Right forelimb (tissue), 1 donor: ENCODE measurements around the gene ADORA2B.
"Not testable (repeated sequence)": the region's sequence is repeated elsewhere in the genome, so short reads cannot be mapped to it uniquely, and the experiment has no call there.

Experiments
- DNase-seq: peaks from one replicate; pipeline ENCODE4 v3.0.0-alpha.2; 2018

Gene ADORA2B

GRCh38 chr17:15926039-15926740 lies 18.7 kb upstream of the ADORA2B start:
- no peak for DNase-seq

GRCh38 chr17:15928286-15928785 lies 16.6 kb upstream of the ADORA2B start:
- no peak for DNase-seq

- DNase-seq = no peak
These were observed 15.0 kb upstream of the ADORA2B start for GRCh38 chr17:15929941-15930340.

- no peak for DNase-seq
These were observed 14.5 kb upstream of the ADORA2B start for GRCh38 chr17:15930426-15930825.

GRCh38 chr17:15931394-15931793 lies 13.5 kb upstream of the ADORA2B start:
- no peak for DNase-seq

GRCh38 chr17:15934866-15935265 lies 10.1 kb upstream of the ADORA2B start:
- no peak for DNase-seq

GRCh38 chr17:15935891-15936290 lies 9.0 kb upstream of the ADORA2B start:
- DNase-seq = no peak

GRCh38 chr17:15936481-15936880 lies 8.4 kb upstream of the ADORA2B start:
- DNase-seq = not testable (repeated sequence)

GRCh38 chr17:15941781-15942180 lies 3.1 kb upstream of the ADORA2B start:
- no peak for DNase-seq

- DNase-seq = no peak
These were observed 2.6 kb upstream of the ADORA2B start for GRCh38 chr17:15942207-15942833.

GRCh38 chr17:15943971-15944758 lies 765 bp upstream of the ADORA2B start:
- DNase-seq = no peak

GRCh38 chr17:15945527-15946191 lies 729 bp downstream of the ADORA2B start:
- DNase-seq = no peak

- no peak for DNase-seq
These were observed 1.7 kb downstream of the ADORA2B start for GRCh38 chr17:15946611-15947120.

GRCh38 chr17:15947271-15947670 lies 2.3 kb downstream of the ADORA2B start:
- no peak for DNase-seq

- DNase-seq = no peak
These were observed 3.2 kb downstream of the ADORA2B start for GRCh38 chr17:15947976-15948752.

GRCh38 chr17:15951368-15952047 lies 6.6 kb downstream of the ADORA2B start:
- DNase-seq = no peak

GRCh38 chr17:15952048-15952532 lies 7.2 kb downstream of the ADORA2B start:
- DNase-seq = no peak

- DNase-seq = no peak
These were observed 8.2 kb downstream of the ADORA2B start for GRCh38 chr17:15952916-15953790.

- no peak for DNase-seq
These were observed 9.3 kb downstream of the ADORA2B start for GRCh38 chr17:15954222-15954621.
